HL-60/S4 (cell line): ENCODE data around the gene LIMK2.
"Not testable (repeated sequence)": the region's sequence is repeated elsewhere in the genome, so short reads cannot be mapped to it uniquely, and the experiment has no call there.

Source experiments
- in situ Hi-C: fragments of 300-500 bp; cut with MboI; formaldehyde crosslinking; loops from 2 replicates; pipeline ENCODE4 v1.14.3; 2022; ENCODE audit warnings: low sequenced_read_pairs

The LIMK2 gene

DNA sequence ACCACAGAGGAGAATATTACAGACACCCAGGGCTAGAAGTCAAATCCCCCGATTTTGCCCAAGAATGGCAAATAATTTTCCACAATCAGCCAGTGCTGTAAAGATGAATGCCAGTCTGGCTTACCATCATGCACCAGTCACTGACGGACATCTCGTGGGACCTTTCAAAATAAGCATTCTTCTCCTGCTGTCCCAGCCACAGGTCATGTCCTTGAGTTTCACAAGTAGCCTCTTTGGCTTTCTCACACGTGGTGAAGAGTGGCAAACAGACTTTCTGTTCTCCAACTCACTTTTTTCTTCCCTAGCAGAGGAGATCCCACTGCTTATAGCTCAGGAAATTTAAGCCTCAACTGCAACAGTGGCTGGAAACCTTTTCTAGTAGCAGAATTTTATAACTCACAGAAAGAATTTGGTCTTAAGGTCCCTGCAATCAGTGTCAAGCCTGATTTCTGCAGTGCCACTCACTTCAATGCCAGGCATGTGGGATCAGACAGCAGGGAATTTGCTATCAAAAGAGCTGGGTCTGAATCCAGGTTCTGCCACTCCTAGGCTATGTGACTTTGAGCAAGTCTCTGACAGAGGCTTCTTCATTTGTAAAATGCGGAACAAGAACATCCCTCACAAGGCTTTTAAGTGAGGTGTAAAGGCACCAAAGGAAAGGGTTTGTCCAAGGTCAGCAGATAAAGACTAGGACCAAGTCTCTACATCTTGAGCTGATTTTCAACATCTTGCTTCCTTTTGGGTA lies 76.6 kb downstream of the LIMK2 start:
- in situ Hi-C loops: no loop called here

DNA sequence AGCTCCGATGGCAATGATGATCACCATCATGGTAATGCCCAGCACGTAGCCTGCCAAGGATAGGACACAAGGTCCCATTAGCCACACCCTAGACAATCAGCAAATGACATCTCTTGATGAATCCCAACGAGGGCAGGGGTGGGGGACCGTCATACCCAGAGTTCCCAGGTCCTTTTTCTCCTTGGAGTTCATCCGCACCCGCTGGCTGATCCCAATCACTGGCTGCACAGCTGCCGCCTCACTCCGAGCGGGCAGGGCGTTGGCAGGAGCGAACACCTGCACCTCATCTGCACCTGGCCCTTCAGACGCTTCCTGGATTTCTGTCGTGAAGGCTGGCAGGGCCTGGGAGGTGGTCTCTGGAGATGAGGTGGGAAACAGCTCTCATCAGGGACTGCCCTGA lies 77.2 kb downstream of the LIMK2 start:
- in situ Hi-C loops: no loop called here

DNA sequence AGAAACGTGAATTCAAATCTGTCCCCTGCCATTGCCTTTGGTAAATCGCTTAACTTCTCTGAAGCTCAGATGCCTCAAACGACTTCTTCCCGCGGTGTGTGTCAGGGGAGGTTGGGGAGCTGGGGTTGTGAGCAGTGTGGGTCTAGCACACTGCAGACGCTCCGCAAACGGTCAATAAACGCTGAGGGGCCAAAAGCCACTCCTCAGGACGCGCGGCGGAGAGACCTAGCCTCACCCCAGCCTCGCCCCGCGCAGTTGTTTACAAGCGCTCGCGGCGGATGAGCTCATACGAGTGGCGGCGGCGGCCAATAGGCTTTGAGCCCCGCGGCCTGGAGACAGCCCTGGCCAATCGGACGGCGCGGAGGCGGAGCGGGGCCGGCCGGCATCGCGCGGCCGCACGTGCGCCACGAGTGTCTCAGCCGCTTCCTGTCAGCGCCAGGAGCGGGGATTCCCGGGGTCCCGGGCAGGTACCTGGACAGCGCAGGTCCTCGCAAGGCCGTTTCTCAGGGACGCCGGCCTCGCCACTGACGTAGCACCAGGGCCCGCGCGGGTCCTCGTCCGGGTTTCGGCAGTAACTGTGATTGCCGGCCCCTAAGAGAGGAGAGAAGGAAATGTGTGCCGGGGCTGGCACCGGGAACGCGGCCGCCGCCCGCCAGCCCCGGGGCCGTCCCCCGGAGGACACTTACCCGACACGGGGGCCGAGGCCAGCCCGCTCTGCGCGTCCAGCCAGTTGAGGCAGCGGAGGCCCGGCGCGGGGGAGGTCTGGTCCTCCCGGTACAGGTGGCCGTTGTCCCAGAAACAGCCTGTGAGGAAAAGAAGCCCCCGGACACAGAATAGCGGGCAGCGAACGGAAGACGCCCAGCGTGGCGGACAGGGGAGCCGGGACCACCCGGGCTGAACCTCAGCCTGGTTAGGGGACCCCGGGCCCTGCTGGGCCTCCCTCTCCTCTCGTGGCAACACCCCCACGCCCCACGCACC lies 78.7 kb downstream of the LIMK2 start:
- in situ Hi-C loops: no loop called here

DNA sequence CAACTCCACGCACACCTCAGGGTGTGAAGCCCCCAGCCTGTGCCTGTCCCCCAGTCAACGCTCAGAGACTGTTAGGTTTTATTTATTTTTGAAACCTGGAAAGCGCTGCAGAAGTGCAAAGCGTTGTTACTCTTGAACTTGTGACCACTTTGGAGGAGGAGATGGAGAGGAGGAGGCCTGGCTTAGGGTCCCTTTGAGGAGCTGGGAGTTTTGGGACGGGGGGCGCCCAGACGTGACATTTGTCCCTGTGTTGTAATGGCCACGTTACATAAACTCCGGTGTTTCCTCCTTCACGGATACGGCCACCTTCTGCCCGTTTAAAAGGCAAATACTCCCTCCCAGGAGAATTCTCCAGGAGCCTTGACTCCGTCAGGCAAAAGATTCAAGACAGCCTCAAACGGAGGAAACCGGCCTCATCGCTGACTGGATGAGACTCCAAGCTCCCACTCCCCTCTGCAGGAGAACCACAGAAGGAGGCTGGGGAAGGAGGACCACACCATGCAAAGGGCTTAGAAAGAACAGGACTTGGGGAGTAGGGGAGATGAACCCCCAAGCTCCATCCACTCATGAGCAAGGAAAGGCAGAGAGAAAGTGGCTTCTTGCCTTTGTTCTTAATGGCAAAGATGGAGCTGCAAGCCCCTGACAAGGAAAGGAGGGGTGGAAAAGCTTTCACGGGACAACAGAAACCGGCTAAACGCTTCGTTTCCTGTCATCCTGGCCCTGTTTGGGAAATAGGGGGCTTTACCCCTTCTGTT lies 79.6 kb downstream of the LIMK2 start:
- in situ Hi-C loops: no loop called here

DNA sequence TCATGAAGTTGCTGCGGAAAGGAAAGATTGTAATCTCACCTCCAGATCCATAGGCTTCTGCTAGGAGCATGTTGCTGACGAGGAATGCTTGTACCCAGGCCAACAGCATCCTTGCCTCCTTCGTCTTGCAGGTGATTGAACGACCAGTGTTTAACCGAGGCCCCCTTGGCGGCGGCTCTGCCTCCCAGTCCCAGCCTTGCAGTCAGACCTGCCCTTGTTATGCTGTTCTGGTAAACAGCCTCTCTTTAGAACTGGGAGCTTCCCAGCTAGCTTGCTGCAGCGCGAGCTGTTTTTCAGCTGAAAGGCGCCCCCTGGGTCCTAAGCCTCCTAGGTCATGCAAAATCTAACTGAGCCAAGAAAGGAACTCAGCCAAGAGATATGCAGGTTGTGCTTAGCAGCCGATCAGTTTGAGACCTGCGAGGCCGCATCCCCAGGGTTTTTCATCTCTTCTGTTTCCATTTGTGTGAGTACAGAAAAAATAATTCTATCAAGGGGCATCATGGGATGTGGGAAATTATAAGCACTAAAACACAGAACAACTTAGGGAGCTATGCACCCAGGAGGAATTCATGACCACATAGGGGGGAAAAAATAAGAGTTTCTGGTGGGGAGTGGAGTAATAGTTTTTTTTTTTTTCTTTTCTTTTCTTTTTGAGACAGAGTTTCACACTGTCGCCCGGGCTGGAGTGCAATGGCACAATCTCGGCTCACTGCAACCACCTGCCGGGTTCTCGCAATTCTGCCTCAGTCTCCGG lies 80.3 kb downstream of the LIMK2 start, which contains the start of gene PIK3IP1:
Gene PIK3IP1, minus strand, starts transcription at position 253 of the 754 bp plus-strand sequence. Its CDS starts 144 bp downstream, at position 109.
- in situ Hi-C loops: no loop called here

DNA sequence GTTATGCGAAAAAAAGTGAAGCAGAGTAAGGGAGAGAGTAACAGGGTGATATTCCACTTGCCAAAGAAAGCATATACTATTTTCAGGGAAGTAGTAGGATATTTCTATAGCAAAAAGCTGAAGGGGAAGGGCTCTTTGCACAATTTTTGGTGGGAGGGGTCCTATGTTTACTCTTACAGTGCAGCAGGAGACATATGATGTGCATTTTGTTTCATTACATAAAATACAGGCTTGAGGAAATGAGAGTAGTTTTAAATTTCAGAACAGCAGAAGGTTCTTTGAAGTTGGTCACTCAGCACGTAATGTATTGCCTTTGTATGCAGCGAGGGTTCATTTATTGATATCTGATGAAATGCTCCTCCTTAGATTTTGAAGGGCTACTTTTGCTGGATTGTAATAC lies 83.3 kb downstream of the LIMK2 start:
- in situ Hi-C loops: no loop called here

DNA sequence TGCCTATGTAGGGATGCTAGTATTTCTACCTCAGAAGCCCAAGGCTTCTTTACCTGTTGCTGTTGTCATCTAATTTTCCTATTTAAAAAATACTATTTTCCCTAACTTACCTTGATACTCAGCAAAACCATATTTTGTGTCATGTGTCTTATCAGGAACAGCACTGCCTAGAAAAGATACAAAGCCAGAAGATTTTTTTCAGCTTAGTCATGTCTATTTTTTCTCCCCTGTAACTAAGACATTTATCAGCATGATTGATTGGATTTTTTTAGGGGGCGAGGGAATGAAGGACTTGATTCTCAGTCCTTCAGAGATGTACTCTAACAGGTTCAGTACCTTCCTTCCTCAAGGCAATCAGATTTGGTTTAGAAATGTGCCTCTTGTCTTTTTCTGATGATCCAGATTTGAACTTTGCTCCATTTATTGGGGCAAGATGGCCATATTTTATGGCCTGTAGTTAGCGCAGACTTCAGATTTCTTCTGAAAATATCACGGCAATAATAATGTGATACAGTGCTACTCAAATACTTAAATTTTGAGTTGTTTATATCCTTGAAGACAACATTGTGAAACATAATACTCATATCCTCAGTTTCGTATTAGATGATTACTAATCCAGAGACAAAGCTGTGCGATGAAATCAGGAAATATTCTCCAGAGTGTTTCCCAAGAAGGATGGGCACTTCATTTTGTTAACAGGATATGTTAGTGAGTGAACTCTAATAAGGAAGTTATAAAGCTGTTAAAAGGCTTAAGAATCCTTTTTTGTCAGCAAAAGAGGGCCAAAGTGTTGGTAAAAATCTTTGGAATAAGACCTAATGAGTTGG lies 83.9 kb downstream of the LIMK2 start:
- in situ Hi-C loops: no loop called here

DNA sequence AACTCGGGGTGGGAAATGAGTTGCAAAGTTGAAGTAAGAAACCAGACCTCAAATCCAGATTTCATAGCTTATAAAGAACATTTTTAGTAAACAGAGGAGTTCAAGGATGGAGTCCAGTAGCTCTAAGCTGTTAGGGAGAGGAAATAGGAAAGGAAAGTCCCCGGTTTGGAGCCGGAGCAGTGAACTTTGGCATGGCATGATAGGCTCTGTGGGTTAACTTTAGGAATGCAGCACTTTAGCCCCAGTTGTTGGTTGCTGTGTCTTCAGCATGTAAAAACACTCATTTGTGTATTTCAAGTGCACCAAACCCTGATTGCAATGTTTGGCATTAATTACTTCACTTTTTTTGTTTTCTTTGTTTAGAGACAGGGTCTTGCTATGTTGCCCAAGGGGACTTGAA lies 88.8 kb downstream of the LIMK2 start:
- in situ Hi-C loops: no loop called here

DNA sequence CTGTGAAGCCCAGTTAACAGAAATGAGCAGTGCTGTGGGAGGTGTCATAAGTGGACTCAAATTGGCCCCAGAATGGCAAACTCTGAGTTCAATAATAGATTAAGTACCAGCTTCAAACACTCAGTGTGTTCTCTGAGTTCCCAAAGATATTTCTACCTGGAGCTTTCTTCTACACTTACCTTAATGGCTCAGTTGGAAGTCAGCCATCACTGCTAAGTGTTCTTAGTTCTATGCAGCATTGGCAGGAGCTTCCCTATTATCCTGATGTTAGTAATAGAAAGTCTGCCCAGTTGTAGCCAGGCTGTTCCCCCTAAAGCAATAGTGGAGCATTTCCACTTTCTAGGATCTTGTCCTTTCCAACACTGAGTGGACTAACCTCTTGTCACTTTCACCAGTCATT lies 89.9 kb downstream of the LIMK2 start:
- in situ Hi-C loops: no loop called here

DNA sequence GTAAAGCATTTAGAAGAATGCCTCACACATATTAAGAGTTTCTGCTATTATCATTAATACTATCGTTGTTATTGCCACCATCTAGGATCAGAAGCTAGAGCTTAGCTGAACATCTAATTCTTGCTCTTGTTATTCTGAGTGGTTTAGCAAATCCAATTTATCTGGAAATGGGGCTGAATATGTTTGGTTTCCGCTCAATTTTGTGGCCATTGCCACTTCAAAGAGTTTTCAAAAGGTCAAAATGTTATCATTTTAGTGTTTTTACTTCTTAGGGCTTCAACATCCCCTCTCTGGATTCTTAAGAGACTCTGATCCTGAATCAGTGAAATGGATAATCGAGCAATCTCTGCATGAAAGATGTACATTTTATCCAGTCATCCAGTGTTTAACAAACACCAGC lies 90.4 kb downstream of the LIMK2 start:
- in situ Hi-C loops: no loop called here

DNA sequence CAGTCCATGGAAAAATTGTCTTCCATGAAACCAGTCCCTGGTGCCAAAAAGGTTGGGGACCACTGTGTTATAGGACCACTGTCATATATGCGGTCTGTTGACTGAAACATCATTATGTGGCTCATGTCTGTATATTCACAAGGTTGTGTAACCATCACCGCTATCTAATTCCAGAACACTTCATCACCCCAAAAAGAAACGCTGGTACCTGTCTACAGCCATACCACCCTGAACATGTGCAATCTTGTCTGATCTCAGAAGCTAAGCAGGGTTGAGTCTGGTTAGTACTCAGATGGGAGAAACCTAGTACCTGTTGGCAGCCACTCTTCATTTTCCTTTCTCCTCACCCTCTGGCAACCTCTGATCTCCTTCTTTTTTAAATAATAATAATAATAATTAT lies 93.1 kb downstream of the LIMK2 start:
- in situ Hi-C loops: no loop called here

DNA sequence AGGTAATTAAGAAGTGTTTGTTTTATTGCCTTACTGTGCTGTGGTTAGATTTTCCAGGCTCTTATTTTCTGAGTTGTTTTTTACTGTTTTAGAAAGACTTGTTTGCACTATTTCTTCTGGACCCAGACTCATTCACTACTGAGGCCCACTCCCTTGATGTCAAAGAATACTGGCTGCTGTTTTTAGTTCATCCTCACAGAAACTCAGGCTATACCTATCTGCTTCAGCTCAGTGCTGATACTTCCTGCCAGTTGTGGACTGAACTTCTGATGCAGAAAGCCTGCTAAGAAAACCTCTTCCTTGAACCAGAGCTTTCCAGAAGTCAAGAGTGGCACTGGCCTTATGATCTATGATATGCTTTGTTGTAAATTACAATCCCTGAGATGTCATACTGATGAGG lies 96.1 kb downstream of the LIMK2 start:
- in situ Hi-C loops: no loop called here

DNA sequence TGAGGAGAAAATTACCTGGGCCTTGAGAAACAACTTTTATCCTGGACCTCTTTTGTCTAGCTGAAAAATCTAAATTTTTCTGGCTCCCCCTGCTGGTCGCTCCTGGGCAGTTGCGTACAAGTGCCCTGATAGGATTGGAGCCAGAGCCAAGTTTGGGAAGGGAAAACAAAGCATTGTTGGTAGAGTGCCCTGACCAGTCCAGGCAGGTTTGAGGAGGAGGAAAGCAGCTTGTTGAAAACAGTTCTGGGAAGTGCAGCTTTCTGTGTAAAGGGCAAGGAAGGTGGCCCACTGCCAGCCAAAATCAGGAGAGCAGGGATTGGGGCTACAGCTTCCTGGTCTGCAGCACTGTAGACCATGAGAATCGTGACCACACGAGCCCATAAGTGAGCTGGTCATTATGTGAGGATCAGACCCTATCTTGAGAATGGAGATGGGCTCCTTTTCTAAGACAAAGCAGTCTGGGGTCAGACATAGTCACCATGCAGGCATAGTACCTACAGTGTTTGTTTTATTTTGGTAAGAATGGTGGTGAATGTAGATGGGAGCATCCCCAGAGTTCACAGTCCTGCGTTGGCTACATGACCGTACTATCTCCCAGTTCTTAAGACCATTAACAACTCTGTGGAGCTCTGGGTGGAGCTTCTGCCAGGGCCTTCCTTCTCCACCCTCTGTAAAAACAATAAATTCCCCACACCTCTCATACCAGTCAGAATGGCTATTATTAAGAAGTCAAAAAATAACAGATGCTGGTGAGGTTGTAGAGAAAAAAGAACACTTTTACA lies 101.5 kb downstream of the LIMK2 start:
- in situ Hi-C loops: no loop called here

DNA sequence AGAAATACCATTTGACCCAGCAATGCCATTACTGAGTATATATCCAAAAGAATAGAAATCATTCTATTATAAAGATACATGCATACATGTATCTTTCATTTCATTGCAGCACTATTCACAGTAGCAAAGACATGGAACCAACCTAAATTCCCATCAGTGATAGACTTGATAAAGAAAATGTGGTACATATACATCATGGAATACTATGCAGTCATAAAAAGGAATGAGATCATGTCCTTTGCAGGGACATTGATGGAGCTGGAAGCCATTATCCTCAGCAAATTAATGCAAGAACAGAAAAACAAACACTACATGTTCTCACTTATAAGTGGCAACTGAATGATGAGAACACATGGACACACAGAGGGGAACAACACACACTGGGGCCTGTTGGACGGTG lies 102.1 kb downstream of the LIMK2 start:
- in situ Hi-C loops: not testable (repeated sequence)

DNA sequence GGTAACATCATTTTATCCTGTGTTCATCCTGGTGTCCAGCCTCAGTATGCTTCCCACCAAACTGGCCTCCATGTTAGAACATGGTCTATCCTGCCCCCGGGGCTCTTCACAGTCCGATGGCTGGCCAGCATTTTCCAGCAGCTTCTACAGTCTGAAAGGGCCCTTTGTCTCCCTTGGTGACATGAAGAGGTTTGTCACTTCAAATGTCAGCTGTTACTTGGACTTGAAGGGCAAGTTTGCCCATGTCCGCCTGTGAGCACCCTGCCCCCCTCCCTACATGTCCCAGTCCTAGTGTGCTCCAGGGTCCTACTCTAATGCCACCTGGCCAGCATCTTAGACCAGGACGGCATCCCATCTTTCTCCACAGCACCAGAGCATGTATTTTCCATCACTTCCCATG lies 109.3 kb downstream of the LIMK2 start:
- in situ Hi-C loops: no loop called here

DNA sequence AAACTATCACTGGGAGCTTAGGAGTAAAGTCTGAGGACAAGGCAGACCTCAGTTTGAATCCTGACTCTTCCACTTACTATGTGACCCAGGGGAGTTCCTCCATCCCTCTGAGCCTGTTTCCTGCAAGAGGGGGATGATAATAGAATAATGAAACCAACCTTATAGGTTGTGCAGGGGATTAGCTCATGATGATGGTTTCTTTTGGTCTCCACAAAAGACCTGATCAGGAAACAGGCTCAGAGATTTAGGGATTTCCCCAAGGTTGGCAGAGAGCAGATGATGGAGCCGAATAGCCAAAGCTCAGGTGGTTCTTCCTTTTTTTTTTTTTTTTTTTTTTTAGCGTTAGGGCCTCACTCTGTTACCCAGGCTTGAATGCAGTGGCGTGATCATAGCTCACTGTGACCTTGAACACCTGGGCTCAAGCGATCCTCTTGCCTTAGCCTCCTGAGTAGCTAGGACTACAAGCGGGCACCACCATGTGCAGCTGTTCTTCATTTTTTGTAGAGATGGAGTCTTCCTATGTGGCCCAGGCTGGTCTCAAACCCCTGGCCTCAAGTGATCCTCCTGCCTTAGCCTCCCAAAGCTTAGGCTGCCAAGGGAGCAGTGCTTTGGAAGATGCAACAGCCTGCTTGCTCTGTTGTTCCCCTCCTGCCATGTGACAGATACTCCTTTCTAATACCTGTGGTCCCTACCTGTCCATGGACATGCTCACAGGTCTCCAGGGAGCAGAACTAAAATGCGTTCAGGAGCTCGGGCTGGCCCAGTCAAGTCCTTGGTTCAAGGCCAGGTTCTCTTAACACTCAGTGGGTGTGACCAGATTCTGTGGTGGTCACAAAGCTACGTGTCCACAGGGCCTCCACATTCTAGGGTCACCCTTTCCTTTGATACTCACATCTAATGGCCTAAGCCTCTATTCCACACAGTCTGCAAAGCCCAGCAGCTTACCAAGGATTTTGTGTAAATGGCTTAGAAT lies 111.8 kb downstream of the LIMK2 start:
- in situ Hi-C loops: no loop called here

DNA sequence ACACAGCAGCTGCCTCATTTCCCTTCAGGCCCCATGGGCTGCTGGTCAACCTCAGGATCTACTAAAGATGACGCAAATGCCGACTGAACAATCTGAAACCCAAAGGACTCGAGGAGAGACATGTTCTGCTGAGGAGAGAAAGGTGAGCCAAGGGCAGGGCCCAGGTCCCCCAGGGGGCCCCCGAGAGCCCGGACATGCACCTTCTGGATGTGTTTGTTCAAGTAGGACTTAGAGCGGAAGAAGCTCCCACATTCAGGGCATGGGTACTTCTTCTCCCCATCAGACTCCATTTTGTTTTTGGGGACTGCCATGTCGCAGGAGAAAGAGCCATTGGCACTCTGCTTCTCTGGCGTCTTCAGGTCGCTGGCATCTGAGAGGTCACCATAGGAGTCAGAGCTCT lies 114.8 kb downstream of the LIMK2 start:
- in situ Hi-C loops: no loop called here
